ENCODE measurements around the gene INMT.

The INMT gene

GRCh38 chr7:30728591-30729100 is 23.3 kb upstream of the INMT start:
- DNase-seq (ENCODE audit: low read depth), result no peak

GRCh38 chr7:30729642-30730041 is 22.3 kb upstream of the INMT start:
- DNase-seq (ENCODE audit: low read depth), result no peak

DNA sequence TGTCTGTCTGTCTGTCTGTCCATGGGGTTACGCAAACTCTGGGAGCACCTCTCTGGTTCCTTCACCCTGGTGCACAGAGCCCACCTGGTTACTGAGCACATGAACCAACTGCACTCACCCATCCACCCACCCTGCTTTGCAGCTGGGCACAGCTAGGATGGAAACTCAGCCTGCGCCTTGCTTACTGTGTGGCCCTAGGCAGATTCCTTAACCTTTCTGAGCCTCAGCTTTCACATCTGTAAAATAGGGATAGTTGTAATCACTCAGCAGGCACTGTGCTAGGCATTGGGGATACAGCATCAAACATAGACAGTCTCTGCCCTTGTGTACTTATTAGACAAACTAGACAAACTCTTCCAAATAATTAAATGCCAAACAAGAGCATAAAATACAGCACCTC is 21.8 kb upstream of the INMT start:
- DNase-seq (ENCODE audit: low read depth), result no peak

DNA sequence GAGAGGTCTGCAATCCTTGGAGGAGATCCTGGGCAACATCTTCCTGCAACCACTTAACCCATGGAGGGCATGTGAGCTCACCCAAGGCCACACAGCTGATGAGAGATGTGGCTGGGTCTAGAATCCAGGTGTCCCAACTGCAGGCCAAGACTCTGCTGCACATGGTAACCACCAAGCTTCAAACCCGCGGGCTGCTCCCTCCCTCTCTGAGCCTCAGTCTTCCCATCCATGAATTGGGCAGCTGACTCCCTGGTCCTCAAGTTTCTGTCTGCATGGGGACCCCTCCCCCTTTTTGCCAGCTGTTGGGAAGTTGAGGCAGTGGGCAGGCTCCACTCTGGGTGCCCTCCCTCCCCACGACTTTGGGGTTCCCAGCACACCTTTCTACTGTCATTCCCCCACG is 20.9 kb upstream of the INMT start:
- no peak for DNase-seq (ENCODE audit: low read depth)

- DNase-seq (ENCODE audit: low read depth), result no peak
These were observed 20.4 kb upstream of the INMT start for GRCh38 chr7:30731581-30731980.

DNA sequence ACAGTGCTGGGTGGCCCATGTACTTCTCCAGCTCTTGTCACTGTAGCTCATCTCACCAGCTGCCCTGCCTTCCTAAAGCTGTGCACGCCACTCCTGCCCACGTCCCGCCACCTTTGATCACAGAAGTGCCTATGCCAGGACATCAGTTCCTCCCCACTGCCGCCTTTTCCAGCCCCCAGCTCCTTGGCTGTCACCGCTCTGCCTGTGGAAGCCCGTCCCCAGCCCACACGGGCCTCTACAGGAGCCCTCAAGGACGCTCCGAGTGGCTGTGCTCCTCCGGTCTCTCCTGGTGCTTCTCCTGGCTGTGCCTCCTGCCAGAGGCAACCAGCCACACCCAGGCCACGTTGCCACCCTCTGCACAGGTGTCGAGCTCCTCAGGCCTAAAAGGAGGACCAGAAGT is 19.3 kb upstream of the INMT start:
- no peak for DNase-seq (ENCODE audit: low read depth)

DNA sequence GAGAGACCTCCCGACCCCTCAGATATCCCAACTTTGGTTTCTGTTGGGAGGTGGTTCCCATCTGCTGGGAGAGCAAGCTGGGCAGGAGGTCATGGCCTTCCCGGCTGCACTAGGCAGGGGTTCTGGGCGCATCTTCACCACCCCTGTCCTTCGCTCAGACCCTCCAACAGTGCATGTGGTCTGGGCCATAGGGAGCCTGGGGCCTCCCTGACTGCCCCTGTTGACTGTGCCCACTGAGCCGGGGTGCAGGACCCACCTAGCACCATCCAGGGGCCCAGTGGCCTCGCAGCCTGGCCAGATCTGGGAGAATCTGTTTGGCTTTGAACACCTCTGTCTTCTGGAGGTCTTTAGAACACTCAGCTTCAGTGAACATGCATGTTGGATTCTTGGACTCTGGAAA is 18.7 kb upstream of the INMT start:
- no peak for DNase-seq (ENCODE audit: low read depth)

DNA sequence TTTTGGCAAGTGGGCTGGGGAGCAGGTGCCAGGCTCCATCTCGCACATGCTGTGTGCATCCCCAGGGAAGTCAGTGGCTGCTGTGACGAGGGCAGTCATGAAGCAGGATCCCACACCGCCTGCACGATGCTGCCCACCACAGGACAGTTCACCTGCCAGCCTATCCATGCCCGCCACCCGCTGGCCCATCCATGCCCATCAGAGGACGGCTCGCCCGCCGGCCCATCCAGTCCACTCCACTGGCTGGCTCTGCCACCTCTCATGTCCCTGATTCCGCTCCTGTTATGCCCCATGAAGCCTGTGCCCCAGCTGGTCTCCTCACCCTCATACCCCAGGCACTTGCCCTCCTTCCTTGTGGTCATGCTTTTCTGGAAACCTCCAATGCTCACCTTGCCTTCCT is 18.2 kb upstream of the INMT start:
- no peak for DNase-seq (ENCODE audit: low read depth)

- DNase-seq (ENCODE audit: low read depth), result no peak
These were observed 17.4 kb upstream of the INMT start for GRCh38 chr7:30734497-30734896.

DNA sequence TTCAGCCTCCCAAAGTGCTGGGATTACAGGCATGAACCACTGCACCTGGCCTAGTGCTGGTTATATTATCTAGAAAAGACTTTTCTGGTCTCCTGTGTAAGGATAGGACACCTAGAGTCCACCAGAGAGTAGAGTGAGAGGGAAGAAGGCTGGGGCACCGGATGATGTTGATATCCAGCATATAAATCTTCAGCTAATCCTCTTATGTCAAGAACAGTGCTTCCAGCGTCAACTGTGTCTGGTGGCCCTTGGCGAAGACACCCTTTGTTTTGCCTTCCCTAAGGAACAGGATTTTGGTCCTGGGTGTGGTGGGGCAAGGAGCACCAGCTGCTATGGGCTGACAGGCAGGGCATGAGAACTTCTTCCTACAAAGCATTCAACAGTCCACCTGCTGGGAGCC is 16.3 kb upstream of the INMT start:
- no peak for DNase-seq (ENCODE audit: low read depth)

DNA sequence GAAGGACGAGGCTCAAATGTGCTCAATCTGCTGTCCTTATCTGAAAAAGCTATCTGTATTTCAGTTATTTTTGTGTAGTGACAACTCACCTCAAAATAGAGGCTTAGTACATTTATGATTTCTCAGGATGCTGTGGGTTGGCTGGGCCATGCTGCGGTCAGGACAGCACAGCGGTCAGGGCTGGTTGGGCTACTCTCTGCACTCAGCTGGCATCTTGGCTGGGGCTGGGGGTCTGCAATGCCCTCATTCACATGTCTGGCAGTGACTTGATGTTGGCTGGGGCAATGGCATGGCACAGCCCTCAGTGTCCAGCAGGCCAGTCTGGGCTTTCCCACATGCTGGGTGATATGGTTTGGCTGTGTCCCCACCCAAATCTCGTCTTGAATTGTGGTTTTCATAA is 15.6 kb upstream of the INMT start:
- DNase-seq (ENCODE audit: low read depth), result no peak

- DNase-seq (ENCODE audit: low read depth), result no peak
These were observed 13.7 kb upstream of the INMT start for GRCh38 chr7:30738026-30738915.

DNA sequence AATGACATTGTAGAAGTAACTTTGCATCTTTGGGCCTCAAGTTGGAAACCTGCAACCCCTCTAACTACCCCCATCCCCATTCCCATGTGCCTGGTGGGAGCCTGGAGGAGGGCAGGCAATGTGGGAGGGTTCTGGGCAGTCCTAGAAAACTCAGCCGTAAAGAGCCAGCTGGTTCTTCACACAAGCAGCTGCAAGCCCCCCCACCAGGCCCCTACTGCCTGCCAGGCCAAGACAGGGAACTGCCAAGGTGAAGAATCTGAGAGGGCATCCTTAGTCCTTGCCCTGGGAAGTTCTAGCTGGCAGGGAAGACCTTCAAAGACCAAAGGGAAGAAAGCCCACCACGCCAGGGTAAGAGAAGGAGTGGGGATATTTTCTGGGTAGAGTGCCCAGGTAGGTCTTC is 12.2 kb upstream of the INMT start:
- no peak for DNase-seq (ENCODE audit: low read depth)

GRCh38 chr7:30740417-30741181 is 11.3 kb upstream of the INMT start:
- peak; percentile 56 for DNase-seq (ENCODE audit: low read depth)

DNA sequence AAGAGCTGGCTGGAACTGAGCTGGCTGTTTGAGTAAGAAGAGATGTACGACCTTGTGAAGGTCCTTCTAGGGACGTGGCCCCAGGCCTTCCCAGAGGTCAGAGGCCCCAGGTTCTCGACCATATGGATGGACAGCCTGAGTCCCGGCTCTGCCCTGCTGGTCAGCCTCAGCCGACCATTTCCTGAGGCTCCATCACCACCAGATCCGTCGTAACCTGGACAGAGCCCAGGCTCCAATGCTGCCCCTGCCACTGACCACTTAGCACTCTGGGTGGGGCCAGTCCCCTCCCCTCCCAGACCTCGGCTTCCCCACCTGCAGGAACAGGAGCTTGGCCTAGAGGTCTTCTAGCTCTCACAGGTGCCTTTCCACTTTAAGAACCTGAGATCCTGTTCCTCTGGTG is 10.6 kb upstream of the INMT start:
- no peak for DNase-seq (ENCODE audit: low read depth)

- DNase-seq (ENCODE audit: low read depth), result no peak
These were observed 8.4 kb upstream of the INMT start for GRCh38 chr7:30743371-30744074.

DNA sequence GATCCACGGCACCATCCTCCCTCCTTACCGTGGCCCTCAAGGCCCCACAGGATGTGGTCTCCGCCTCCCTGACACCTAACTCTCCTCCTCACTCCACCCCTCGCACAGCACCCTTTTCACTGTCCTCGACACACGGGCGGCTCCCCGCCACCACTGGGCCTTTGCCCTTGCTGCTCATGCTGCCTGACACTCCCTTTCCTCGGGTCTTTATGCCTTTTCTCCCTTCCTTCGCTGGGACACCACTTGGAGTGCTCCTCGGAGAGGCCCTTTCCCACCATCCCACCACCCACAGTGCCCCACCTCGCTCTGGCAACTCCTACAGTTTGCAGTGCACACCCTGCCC is 7.9 kb upstream of the INMT start:
- no peak for DNase-seq (ENCODE audit: low read depth)

GRCh38 chr7:30745261-30745941 is 6.5 kb upstream of the INMT start:
- DNase-seq (ENCODE audit: low read depth), result no peak

DNA sequence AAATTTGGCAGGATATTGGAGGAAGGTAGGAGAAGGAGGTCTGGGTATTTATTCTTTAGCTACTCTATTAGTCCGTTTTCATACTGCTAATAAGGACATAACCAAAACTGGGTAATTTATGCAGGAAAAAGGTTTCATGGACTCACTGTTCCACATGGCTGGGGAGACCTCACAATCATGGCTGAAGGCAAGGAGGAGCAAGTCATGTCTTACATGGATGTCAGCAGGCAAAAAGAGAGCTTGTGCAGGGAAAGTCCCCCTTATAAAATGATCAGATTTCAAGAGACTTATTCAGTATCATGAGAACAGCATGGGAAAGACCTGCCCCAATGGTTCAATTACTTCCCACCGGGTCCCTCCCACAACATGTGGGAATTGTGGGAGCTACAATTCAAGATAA is 1.9 kb upstream of the INMT start:
- DNase-seq (ENCODE audit: low read depth), result no peak

DNA sequence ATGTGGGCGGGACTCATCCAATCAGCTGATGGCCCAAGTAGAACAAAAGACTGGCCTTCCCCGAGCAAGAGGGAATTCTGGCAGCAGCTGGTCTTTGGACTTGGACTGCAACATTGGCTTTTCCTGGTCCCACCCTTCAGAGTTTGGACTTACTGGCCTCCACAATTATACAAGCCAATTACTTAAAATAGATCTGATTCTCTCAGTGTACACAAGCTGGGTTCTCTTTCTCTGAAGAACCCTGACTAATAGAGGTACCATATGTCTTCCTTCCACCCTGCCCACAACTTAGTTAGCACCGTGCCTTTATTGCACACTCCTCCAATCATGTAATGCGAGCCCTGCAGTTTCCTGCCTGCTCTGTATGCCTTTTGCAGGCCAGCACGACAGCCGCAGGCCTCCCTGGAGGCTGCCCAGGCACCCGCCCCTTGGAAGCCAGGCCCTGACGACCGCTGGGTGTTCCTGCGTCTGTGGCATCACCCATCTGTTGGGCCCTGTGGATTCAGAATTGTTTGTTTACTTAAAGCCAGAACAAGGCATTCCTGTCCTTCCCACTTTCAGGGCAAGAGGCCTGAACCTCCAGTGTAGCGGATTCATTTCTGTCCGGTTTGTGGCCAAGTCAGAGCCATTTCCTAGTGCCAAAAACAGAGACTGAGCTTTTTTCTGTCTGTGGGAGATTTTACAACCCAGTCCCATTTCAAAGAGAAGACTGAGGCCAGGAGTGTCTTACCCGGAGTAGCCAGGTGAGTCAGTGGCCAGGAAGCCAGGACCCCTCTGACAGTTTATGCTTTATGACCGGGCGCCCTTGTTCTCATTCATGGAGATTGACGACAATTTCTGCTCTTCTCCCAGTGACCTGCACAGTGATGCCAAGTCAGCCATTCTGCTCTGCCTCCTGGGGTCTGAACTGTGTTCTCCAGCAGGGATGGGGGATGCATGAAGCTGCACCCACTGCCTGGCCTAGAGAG is 968 bp upstream of the INMT start:
- no peak for DNase-seq (ENCODE audit: low read depth)

DNA sequence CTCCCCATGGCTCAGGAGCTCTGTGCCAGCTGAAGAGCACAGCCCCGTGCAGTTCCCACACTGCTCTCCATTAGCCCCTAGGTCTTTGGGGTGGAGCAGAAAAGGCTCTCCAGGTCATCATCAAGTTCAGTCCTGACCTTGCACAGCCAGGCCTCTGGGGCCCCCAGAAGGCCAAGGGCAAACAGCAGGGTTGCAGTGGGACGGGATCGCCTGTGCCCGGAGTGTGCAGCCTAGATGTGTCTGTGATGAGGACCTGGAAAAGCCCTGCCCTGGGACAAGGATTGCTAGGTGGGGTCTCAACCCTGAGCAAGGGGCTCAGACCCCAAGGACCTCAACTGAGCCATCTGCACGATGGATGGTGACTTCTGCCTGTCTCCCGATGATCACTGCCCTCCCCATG is 549 bp downstream of the INMT start:
- DNase-seq (ENCODE audit: low read depth), result no peak
